Endothelial cell of umbilical vein (primary cell): ENCODE data around the gene LDLRAD4. TPM values are rescaled to one million over a fixed set of nuclear protein-coding genes. Genes with fewer than 3 reads are reported as not detected.
A peak's percentile ranks its signal among the peaks of the same experiment; 100 is the strongest.

Experiments
- BruUV-seq: library from RNA; stranded (reverse); fragments of 400-500 nt; replicated peaks from 2 replicates; lab custom pipeline; 2021; lab: Mats Ljungman, UMichigan
- CTCF ChIA-PET: fragments of 300-600, 350-600 bp; sonication (Branson Sonifier 250); formaldehyde crosslinking; loops from one replicate; lab custom pipeline; 2021; ENCODE audit warnings: antibody characterized with exemption, inconsistent platforms; lab: Charles Lee
- POLR2A ChIA-PET: fragments of 300-600, 350-600 bp; sonication (Branson Sonifier 250); formaldehyde crosslinking; loops from one replicate; lab custom pipeline; 2021; ENCODE audit warnings: antibody characterized with exemption, inconsistent platforms; lab: Charles Lee
- DNase-seq: peaks from one replicate; pipeline ENCODE4 v3.0.0-alpha.2; 2011; ENCODE audit warnings: low read depth, low spot score
- FAIRE-seq: peaks from 2 replicates; lab custom pipeline; 2011; peaks lifted over from hg19 to GRCh38; lab: Jason Lieb, UNC
- H2AFZ ChIP-seq: 2 replicates; pipeline ENCODE4 v1.6.0; 2012; ENCODE audit warnings: low read depth, low read length, control low read depth, inconsistent platforms
- H3K27ac ChIP-seq: 2 replicates; pipeline ENCODE4 v1.5.1; 2011; ENCODE audit warnings: low read depth, mild to moderate bottlenecking, control low read depth, low read length, moderate library complexity; ENCODE audit not compliant: insufficient read depth
- H3K27me3 ChIP-seq, 2 experiments: 2 replicates each; pipeline versions ENCODE4 v1.6.0 to v1.6.1; 2011; ENCODE audit warnings: low read length in 2 of 2, mixed read lengths in 1 of 2; ENCODE audit not compliant: control insufficient read depth in 2 of 2, insufficient read depth in 2 of 2
- H3K36me3 ChIP-seq, 2 experiments: 2 replicates in 1 of 2; 3 replicates in 1 of 2; pipeline ENCODE4 v1.5.1; 2011; ENCODE audit warnings: low read length in 2 of 2, mild to moderate bottlenecking in 1 of 2, moderate library complexity in 1 of 2; ENCODE audit not compliant: control insufficient read depth in 2 of 2, insufficient read depth in 2 of 2; ENCODE audit errors: extremely low read depth in 1 of 2
- H3K4me1 ChIP-seq: 3 replicates; pipeline ENCODE4 v1.5.1; 2011; ENCODE audit warnings: mild to moderate bottlenecking, low read length; ENCODE audit not compliant: control insufficient read depth, insufficient read depth; ENCODE audit errors: extremely low read depth
- H3K4me2 ChIP-seq: 2 replicates; pipeline ENCODE4 v1.6.1; 2011; ENCODE audit warnings: low read length, control low read depth, mixed read lengths; ENCODE audit not compliant: insufficient read depth
- H3K4me3 ChIP-seq, 3 experiments: fragments of 200-600 bp in 1 of 3; sonication (generic), shearing (Covaris generic) in 1 of 3; replicated peaks in 1 of 3; 2 replicates each; pipeline ENCODE4 v1.5.1; 2011 to 2016; ENCODE audit warnings: control low read depth in 3 of 3, low read length in 3 of 3, mild to moderate bottlenecking in 2 of 3, inconsistent platforms in 1 of 3, low read depth in 1 of 3, moderate library complexity in 1 of 3; ENCODE audit not compliant: insufficient read depth in 1 of 3
- H3K79me2 ChIP-seq: 2 replicates; pipeline ENCODE4 v1.6.0; 2012; ENCODE audit warnings: low read length, inconsistent platforms; ENCODE audit not compliant: control insufficient read depth, insufficient read depth
- H3K9ac ChIP-seq: replicated peaks from 2 replicates; pipeline ENCODE3; 2011; ENCODE audit warnings: low read length, control low read depth; ENCODE audit not compliant: insufficient read depth; ENCODE audit errors: extremely low read depth
- H3K9me1 ChIP-seq: replicated peaks from 3 replicates; pipeline ENCODE4 v1.6.0; 2011; ENCODE audit warnings: mild to moderate bottlenecking, low read length; ENCODE audit not compliant: control insufficient read depth, insufficient read depth; ENCODE audit errors: extremely low read depth
- H3K9me3 ChIP-seq: replicated peaks from 2 replicates; pipeline ENCODE4 v1.5.1; 2012; ENCODE audit warnings: low read length, inconsistent platforms; ENCODE audit not compliant: control insufficient read depth, insufficient read depth
- H4K20me1 ChIP-seq: replicated peaks from 2 replicates; pipeline ENCODE3; 2011; ENCODE audit warnings: mild to moderate bottlenecking, low read length; ENCODE audit not compliant: control insufficient read depth, insufficient read depth; ENCODE audit errors: extremely low read depth
- EZH2 ChIP-seq: IDR thresholded peaks from 2 replicates; pipeline ENCODE4 v1.6.1; 2012; ENCODE audit warnings: borderline replicate concordance, low read depth, mild to moderate bottlenecking, moderate library complexity, low read length, inconsistent platforms; ENCODE audit not compliant: severe bottlenecking
- FOS ChIP-seq: IDR thresholded peaks from 2 replicates; pipeline ENCODE4 v1.6.1; 2011; ENCODE audit warnings: mild to moderate bottlenecking, low read length, moderate library complexity, borderline replicate concordance; ENCODE audit not compliant: insufficient read depth
- GATA2 ChIP-seq: IDR thresholded peaks from 2 replicates; pipeline ENCODE4 v1.7.0; 2011; ENCODE audit warnings: low read depth, mild to moderate bottlenecking, moderate library complexity, mixed read lengths, low read length; ENCODE audit not compliant: insufficient read length, insufficient read depth
- MAX ChIP-seq: IDR thresholded peaks from 2 replicates; pipeline ENCODE4 v1.6.1; 2011; ENCODE audit not compliant: insufficient read depth, insufficient read length
- MYC ChIP-seq: IDR thresholded peaks from one replicate; pipeline ENCODE4 v1.6.1; 2011; ENCODE audit warnings: mild to moderate bottlenecking, low read depth, low read length
- POLR2A ChIP-seq: IDR thresholded peaks from 2 replicates; pipeline ENCODE4 v1.6.1; 2012; ENCODE audit warnings: low read depth, mild to moderate bottlenecking, control low read depth, low read length
- POLR2AphosphoS5 ChIP-seq: IDR thresholded peaks from 2 replicates; pipeline ENCODE4 v1.6.1; 2012; ENCODE audit warnings: low read depth, mild to moderate bottlenecking, control low read depth, low read length, moderate library complexity; ENCODE audit not compliant: insufficient read depth
- dilution Hi-C: fragments of 300-500 bp; cut with MboI; formaldehyde crosslinking; loops from one replicate; pipeline ENCODE4 v1.15.0; 2019; ENCODE audit warnings: low sequenced_read_pairs; ENCODE audit not compliant: extremely low pct_ligation_motif_present
- intact Hi-C: fragments of 100-400 bp; cut with micrococcal nuclease; formaldehyde crosslinking; loops from one replicate; pipeline ENCODE4 v1.10.0; 2022
- polyA plus RNA-seq, 4 experiments: library from polyadenylated mRNA; depleted of rRNA in 3 of 4; stranded (reverse) in 3 of 4; unstranded in 1 of 4; fragments of >200 nt; gene quantifications; 2 replicates each; pipeline versions ENCODE4 v1.2.1 to v1.2.3, GENCODE V29; 2011 to 2012; ENCODE audit warnings: missing spikeins in 1 of 4
- total RNA-seq: library from RNA; stranded (reverse); gene quantifications from 2 replicates; pipeline ENCODE4 v1.2.3, GENCODE V29; 2021
- TF ChIP-seq, protein P1 (sequence below), 2 donors: IDR thresholded peaks; 1 replicate in 1 of 2; 2 replicates in 1 of 2; pipeline ENCODE4 v1.5.1; 2011; ENCODE audit warnings: low read length in 2 of 2, mild to moderate bottlenecking in 2 of 2, moderate library complexity in 2 of 2, control low read depth in 1 of 2, inconsistent platforms in 1 of 2, low read depth in 1 of 2; ENCODE audit not compliant: insufficient read depth in 1 of 2; ENCODE audit errors: extremely low read depth in 1 of 2

The LDLRAD4 gene
- total and polyA plus RNA-seq, 2 donors (not counting 3 experiments of a cell fraction or from before 2014, with no cell fraction given) = 5.2 to 6.5 TPM

DNA sequence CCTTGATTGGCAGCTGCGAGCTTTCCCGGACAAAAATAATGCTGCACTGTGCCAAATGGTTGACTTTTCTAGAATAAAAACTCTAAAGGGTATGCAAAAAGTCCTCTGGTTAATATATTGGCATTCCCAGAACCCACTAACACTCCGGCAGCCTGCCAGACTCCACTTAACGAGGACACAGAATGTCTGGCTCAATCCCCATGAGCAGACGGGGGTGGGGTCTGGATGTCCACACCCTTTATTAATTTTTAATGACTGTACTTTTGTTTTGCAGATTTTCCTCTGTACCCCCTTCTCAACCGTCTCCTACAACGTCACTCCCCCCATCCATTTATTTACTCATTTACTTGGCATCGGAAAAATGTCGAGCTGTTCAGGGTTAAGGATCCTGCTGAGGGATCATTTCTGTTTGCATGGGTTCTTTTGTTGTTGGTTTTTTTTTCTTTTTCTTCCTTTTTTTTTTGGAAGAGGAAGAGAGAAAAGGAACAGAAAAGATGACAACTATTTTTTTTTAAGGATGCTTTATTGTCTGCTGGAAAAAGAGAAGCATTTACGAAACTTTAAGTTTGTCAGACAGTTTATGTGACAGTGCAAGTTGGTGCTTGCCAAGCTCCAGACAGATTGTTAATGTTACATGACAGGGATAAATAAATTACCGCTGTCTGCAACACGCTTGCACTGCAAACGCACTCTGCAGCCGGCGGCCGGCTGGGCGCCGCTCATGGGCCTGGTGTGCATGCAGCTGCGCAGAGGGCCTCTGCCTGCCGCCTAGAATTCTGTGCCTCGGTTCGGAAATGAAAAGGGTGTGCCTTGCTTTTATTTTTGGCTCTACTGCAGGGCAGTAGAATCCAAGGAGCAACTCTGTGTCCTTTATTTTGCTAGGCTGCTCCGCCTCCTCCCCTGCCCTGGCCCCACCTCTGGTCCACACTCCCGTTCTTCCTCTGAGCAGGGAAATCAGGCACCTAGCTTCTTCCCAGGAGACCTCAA lies 3.6 kb downstream of the LDLRAD4 start:
- Histone ChIP-seq H3K27ac (no peak overlapping the region), H4K20me1 (no peaks in the 10 kb centered on the region), H3K9me1 (no peaks in the 10 kb centered on the region), H3K4me1 (peaks cover 3% of the 10 kb centered on the region), H3K27me3 (peaks cover 48 to 55% of the 10 kb centered on the region in 2 experiments), H3K9me3 (no peaks in the 10 kb centered on the region), H3K36me3 (no peaks in the 10 kb centered on the region), H3K79me2 (no peaks in the 10 kb centered on the region), H3K4me3 (no peak overlapping the region), H3K4me2 (no peak overlapping the region), H2AFZ (no peak overlapping the region), H3K9ac (no peak overlapping the region)
- no TSS peak for BruUV-seq
- TF ChIP-seq, protein P1, sequence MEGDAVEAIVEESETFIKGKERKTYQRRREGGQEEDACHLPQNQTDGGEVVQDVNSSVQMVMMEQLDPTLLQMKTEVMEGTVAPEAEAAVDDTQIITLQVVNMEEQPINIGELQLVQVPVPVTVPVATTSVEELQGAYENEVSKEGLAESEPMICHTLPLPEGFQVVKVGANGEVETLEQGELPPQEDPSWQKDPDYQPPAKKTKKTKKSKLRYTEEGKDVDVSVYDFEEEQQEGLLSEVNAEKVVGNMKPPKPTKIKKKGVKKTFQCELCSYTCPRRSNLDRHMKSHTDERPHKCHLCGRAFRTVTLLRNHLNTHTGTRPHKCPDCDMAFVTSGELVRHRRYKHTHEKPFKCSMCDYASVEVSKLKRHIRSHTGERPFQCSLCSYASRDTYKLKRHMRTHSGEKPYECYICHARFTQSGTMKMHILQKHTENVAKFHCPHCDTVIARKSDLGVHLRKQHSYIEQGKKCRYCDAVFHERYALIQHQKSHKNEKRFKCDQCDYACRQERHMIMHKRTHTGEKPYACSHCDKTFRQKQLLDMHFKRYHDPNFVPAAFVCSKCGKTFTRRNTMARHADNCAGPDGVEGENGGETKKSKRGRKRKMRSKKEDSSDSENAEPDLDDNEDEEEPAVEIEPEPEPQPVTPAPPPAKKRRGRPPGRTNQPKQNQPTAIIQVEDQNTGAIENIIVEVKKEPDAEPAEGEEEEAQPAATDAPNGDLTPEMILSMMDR (IDR thresholded peaks at IDR 0.05; ENCODE audit: extremely low read depth in 1 of 2, insufficient read depth in 1 of 2, low read depth in 1 of 2, low read length in 2 of 2) = no peak
- peak; percentile 75 for TF ChIP-seq EZH2
- CTCF ChIA-PET = interaction anchor here (0.6 to 6.8 kb wide), 4 partner anchors 14 to 307 kb away, joined by 3 to 195 read pairs (median 4); no protein-coding TSS in a partner anchor
- DNase-seq (no peak), FAIRE-seq (no peak)
- intact Hi-C loops (no loop called here), dilution Hi-C loops (no loop called here)
- POLR2A ChIA-PET = no interaction called here

DNA sequence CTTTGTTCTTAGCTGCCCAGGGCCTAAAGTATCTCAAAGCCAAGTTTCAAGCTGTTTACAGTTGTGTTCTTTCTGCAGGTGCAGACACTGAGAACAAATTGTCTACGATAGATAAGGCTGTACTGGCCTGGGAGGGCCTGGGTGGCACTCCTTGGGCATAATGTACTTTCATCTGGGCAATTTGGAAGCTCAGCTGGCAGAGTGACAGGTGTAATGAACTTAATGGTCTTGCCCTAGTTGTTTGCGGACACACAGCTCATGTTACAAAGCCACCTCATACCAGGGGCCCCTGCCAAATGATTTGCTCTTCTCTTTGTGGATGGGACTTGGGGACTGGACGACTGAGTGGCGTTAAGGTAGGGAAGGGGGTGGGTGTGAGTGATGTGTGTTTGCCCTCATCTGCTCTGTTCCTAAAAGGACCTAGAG lies 4.3 kb downstream of the LDLRAD4 start:
- no TSS peak for BruUV-seq
- POLR2A ChIA-PET = no interaction called here

More for the DNA sequence above, 4.3 kb downstream of the LDLRAD4 start:
- dilution Hi-C loops (no loop called here), intact Hi-C loops (no loop called here)
- CTCF ChIA-PET = interaction anchor here (0.6 to 1.3 kb wide), 2 partner anchors 15 to 46 kb away, joined by 3 read pairs; no protein-coding TSS in a partner anchor
- no peak overlapping the region for H3K4me3 ChIP-seq
- H3K9me1 ChIP-seq = no peaks in the 10 kb centered on the region
- TF ChIP-seq EZH2 = no peak
- TF ChIP-seq POLR2AphosphoS5 = no peak
- TF ChIP-seq, protein P1 (IDR thresholded peaks at IDR 0.05; ENCODE audit: extremely low read depth in 1 of 2, insufficient read depth in 1 of 2, low read depth in 1 of 2, low read length in 2 of 2) = no peak
- TF ChIP-seq GATA2 = no peak
- TF ChIP-seq MYC = no peak
- no peak for TF ChIP-seq FOS
- no peak for TF ChIP-seq POLR2A
- TF ChIP-seq MAX = no peak
- no peaks in the 10 kb centered on the region for H3K79me2 ChIP-seq
- no peaks in the 10 kb centered on the region for H4K20me1 ChIP-seq
- no peak overlapping the region for H2AFZ ChIP-seq
- peaks cover 48 to 55% of the 10 kb centered on the region in 2 experiments for H3K27me3 ChIP-seq
- H3K4me2 ChIP-seq = no peak overlapping the region
- no peak overlapping the region for H3K9ac ChIP-seq
- no peak for DNase-seq
- H3K4me1 ChIP-seq = peaks cover 3% of the 10 kb centered on the region
- H3K9me3 ChIP-seq = no peaks in the 10 kb centered on the region
- no peaks in the 10 kb centered on the region for H3K36me3 ChIP-seq
- FAIRE-seq = no peak
- H3K27ac ChIP-seq = no peak overlapping the region
